ENCODE measurements around the gene ANO10. TPM values are rescaled to one million over a fixed set of nuclear protein-coding genes. Genes with fewer than 3 reads are reported as not detected.

Gene ANO10
- total RNA-seq, 1 experiment from 2014 or later, result 23.7 TPM

GRCh38 chr3:43629257-43629656, 7.4 kb upstream of the ANO10 start:
- no peaks in the 10 kb centered on the region for H4K20me1 ChIP-seq (ENCODE audit: low read length)
- no TSS peak for BruUV-seq (replicated peaks)
- no peak overlapping the region for H3K4me2 ChIP-seq (ENCODE audit: low read length)
- intact Hi-C loops (cut with micrococcal nuclease), result no loop called here
- ATAC-seq (no peak), DNase-seq (no peak)
- H3F3A ChIP-seq (ENCODE audit: low read length, unreplicated experiment), result peaks cover 7% of the 10 kb centered on the region
- POLR2A ChIA-PET (ENCODE audit: unreplicated experiment), result no interaction called here
- peaks cover 23% of the 10 kb centered on the region for H3K4me1 ChIP-seq (ENCODE audit: insufficient read depth, low read length)
- no peaks in the 10 kb centered on the region for H3K79me2 ChIP-seq (ENCODE audit: low read length)
- H2AFZ ChIP-seq (ENCODE audit: low read length), result no peak overlapping the region
- H3K36me3 ChIP-seq (ENCODE audit: low read depth, low read length), result no peaks in the 10 kb centered on the region
- TF ChIP-seq EZH2phosphoT487 (IDR thresholded peaks at IDR 0.05; ENCODE audit: borderline replicate concordance, low read length) (no peak), EZH2 (IDR thresholded peaks at IDR 0.05; ENCODE audit: low read length, unreplicated experiment) (no peak), CTCF (conservative IDR thresholded peaks at IDR 0.05; ENCODE audit: low read depth, low read length) (no peak)
- no peaks in the 10 kb centered on the region; the same call in 1 of the 2 replicates for H3K9me3 ChIP-seq (ENCODE audit: low read length)
- no peak overlapping the region for H3K4me3 ChIP-seq (ENCODE audit: low read length)
- no peaks in the 10 kb centered on the region for H3K9me2 ChIP-seq (replicated peaks; ENCODE audit: low read length)
- H3K9ac ChIP-seq (ENCODE audit: low read length), result no peak overlapping the region
- H3K27ac ChIP-seq (ENCODE audit: low read length), result no peak overlapping the region
- no peaks in the 10 kb centered on the region for H3K27me3 ChIP-seq (ENCODE audit: low read length)
- CTCF ChIA-PET, result no interaction called here

- Histone ChIP-seq H3K27ac (ENCODE audit: low read length) (no peak overlapping the region), H3K79me2 (ENCODE audit: low read length) (no peaks in the 10 kb centered on the region), H3K4me3 (ENCODE audit: low read length) (no peak overlapping the region), H3K9me3 (ENCODE audit: low read length) (no peaks in the 10 kb centered on the region; the same call in 1 of the 2 replicates), H4K20me1 (ENCODE audit: low read length) (no peaks in the 10 kb centered on the region), H3K4me2 (ENCODE audit: low read length) (no peak overlapping the region), H3K9me2 (replicated peaks; ENCODE audit: low read length) (no peaks in the 10 kb centered on the region), H3K27me3 (ENCODE audit: low read length) (no peaks in the 10 kb centered on the region), H3K4me1 (ENCODE audit: insufficient read depth, low read length) (peaks cover 15% of the 10 kb centered on the region), H2AFZ (ENCODE audit: low read length) (no peak overlapping the region), H3F3A (ENCODE audit: low read length, unreplicated experiment) (no peaks in the 10 kb centered on the region), H3K36me3 (ENCODE audit: low read depth, low read length) (no peaks in the 10 kb centered on the region), H3K9ac (ENCODE audit: low read length) (no peak overlapping the region)
- no peak for ATAC-seq
- ChIA-PET CTCF (no interaction called here), POLR2A (ENCODE audit: unreplicated experiment) (no interaction called here)
- intact Hi-C loops (cut with micrococcal nuclease), result no loop called here
- TF ChIP-seq EZH2 (IDR thresholded peaks at IDR 0.05; ENCODE audit: low read length, unreplicated experiment) (no peak), EZH2phosphoT487 (IDR thresholded peaks at IDR 0.05; ENCODE audit: borderline replicate concordance, low read length) (no peak), CTCF (conservative IDR thresholded peaks at IDR 0.05; ENCODE audit: low read depth, low read length) (no peak)
- BruUV-seq (replicated peaks), result no TSS peak
- DNase-seq, result no peak
Observed at GRCh38 chr3:43627360-43627759, 5.5 kb upstream of the ANO10 start.

- Histone ChIP-seq H3K79me2 (ENCODE audit: low read length) (peaks cover 19% of the 10 kb centered on the region), H2AFZ (ENCODE audit: low read length) (no peak overlapping the region), H3K27me3 (ENCODE audit: low read length) (no peaks in the 10 kb centered on the region), H3K4me1 (ENCODE audit: insufficient read depth, low read length) (peaks cover 14% of the 10 kb centered on the region), H3K27ac (ENCODE audit: low read length) (no peak overlapping the region), H3K4me3 (ENCODE audit: low read length) (no peak overlapping the region), H3K9me2 (replicated peaks; ENCODE audit: low read length) (no peaks in the 10 kb centered on the region), H3K36me3 (ENCODE audit: low read depth, low read length) (no peaks in the 10 kb centered on the region), H3F3A (ENCODE audit: low read length, unreplicated experiment) (no peaks in the 10 kb centered on the region), H3K9ac (ENCODE audit: low read length) (no peak overlapping the region), H3K4me2 (ENCODE audit: low read length) (no peak overlapping the region), H4K20me1 (ENCODE audit: low read length) (no peaks in the 10 kb centered on the region), H3K9me3 (ENCODE audit: low read length) (no peaks in the 10 kb centered on the region; the same call in 1 of the 2 replicates)
- no peak for ATAC-seq
- CTCF ChIA-PET, result no interaction called here
- BruUV-seq (replicated peaks), result no TSS peak
- TF ChIP-seq EZH2 (IDR thresholded peaks at IDR 0.05; ENCODE audit: low read length, unreplicated experiment), result no peak
- TF ChIP-seq EZH2phosphoT487 (IDR thresholded peaks at IDR 0.05; ENCODE audit: borderline replicate concordance, low read length), result no peak
- no peak for TF ChIP-seq CTCF (conservative IDR thresholded peaks at IDR 0.05; ENCODE audit: low read depth, low read length)
- POLR2A ChIA-PET (ENCODE audit: unreplicated experiment), result no interaction called here
- intact Hi-C loops (cut with micrococcal nuclease), result loop anchor here (5.0 kb wide), 1 partner anchor 337 kb away; the partner anchor contains the start of gene SNRK
- DNase-seq, result no peak
Observed at GRCh38 chr3:43624619-43625305, 3.0 kb upstream of the ANO10 start.
